NCI-H2029 treated with DMSO at 0.1 percent for 48 hours (cell line): ENCODE measurements around the gene ZNF195.
"Not testable (repeated sequence)": the region's sequence is repeated elsewhere in the genome, so short reads cannot be mapped to it uniquely, and the experiment has no call there.

ENCODE experiments used
- DNase-seq: peaks from one replicate; lab custom pipeline; 2025; lab: John Stamatoyannopoulos, UW

ZNF195 gene

GRCh38 chr11:3347127-3347526, 31.8 kb downstream of the ZNF195 start:
- DNase-seq = no peak

GRCh38 chr11:3346587-3346986, 32.4 kb downstream of the ZNF195 start:
- DNase-seq = no peak

- no peak for DNase-seq
These were observed 33.2 kb downstream of the ZNF195 start for GRCh38 chr11:3345736-3346135.

GRCh38 chr11:3344327-3345174, 34.4 kb downstream of the ZNF195 start:
- no peak for DNase-seq

- DNase-seq = no peak
These were observed 36.2 kb downstream of the ZNF195 start for GRCh38 chr11:3342709-3343108.

- peak; percentile 10 for DNase-seq
These were observed 37.6 kb downstream of the ZNF195 start for GRCh38 chr11:3341298-3341697.

GRCh38 chr11:3340025-3340424, 38.9 kb downstream of the ZNF195 start:
- no peak for DNase-seq

GRCh38 chr11:3339340-3339624, 39.7 kb downstream of the ZNF195 start:
- DNase-seq = no peak

GRCh38 chr11:3338569-3339339, 40.2 kb downstream of the ZNF195 start:
- no peak for DNase-seq

- DNase-seq = not testable (repeated sequence)
These were observed 42.5 kb downstream of the ZNF195 start for GRCh38 chr11:3336420-3336819.

GRCh38 chr11:3333157-3333556, 45.8 kb downstream of the ZNF195 start:
- not testable (repeated sequence) for DNase-seq

- DNase-seq = not testable (repeated sequence)
These were observed 47.9 kb downstream of the ZNF195 start for GRCh38 chr11:3331078-3331477.

GRCh38 chr11:3330064-3330463, 48.9 kb downstream of the ZNF195 start:
- DNase-seq = not testable (repeated sequence)

GRCh38 chr11:3328503-3328902, 50.4 kb downstream of the ZNF195 start:
- not testable (repeated sequence) for DNase-seq

- DNase-seq = not testable (repeated sequence)
These were observed 52.5 kb downstream of the ZNF195 start for GRCh38 chr11:3326450-3326849.

- DNase-seq = not testable (repeated sequence)
These were observed 54.2 kb downstream of the ZNF195 start for GRCh38 chr11:3324724-3325123.
